Measurements from ENCODE around the gene GPATCH1.
"Not testable (repeated sequence)": the region's sequence is repeated elsewhere in the genome, so short reads cannot be mapped to it uniquely, and the experiment has no call there.

Gene GPATCH1, protein sequence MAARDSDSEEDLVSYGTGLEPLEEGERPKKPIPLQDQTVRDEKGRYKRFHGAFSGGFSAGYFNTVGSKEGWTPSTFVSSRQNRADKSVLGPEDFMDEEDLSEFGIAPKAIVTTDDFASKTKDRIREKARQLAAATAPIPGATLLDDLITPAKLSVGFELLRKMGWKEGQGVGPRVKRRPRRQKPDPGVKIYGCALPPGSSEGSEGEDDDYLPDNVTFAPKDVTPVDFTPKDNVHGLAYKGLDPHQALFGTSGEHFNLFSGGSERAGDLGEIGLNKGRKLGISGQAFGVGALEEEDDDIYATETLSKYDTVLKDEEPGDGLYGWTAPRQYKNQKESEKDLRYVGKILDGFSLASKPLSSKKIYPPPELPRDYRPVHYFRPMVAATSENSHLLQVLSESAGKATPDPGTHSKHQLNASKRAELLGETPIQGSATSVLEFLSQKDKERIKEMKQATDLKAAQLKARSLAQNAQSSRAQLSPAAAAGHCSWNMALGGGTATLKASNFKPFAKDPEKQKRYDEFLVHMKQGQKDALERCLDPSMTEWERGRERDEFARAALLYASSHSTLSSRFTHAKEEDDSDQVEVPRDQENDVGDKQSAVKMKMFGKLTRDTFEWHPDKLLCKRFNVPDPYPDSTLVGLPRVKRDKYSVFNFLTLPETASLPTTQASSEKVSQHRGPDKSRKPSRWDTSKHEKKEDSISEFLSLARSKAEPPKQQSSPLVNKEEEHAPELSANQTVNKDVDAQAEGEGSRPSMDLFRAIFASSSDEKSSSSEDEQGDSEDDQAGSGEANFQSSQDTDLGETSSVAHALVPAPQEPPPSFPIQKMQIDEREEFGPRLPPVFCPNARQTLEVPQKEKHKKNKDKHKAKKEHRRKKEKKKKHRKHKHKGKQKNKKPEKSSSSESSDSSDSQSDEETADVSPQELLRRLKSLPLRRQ

DNA sequence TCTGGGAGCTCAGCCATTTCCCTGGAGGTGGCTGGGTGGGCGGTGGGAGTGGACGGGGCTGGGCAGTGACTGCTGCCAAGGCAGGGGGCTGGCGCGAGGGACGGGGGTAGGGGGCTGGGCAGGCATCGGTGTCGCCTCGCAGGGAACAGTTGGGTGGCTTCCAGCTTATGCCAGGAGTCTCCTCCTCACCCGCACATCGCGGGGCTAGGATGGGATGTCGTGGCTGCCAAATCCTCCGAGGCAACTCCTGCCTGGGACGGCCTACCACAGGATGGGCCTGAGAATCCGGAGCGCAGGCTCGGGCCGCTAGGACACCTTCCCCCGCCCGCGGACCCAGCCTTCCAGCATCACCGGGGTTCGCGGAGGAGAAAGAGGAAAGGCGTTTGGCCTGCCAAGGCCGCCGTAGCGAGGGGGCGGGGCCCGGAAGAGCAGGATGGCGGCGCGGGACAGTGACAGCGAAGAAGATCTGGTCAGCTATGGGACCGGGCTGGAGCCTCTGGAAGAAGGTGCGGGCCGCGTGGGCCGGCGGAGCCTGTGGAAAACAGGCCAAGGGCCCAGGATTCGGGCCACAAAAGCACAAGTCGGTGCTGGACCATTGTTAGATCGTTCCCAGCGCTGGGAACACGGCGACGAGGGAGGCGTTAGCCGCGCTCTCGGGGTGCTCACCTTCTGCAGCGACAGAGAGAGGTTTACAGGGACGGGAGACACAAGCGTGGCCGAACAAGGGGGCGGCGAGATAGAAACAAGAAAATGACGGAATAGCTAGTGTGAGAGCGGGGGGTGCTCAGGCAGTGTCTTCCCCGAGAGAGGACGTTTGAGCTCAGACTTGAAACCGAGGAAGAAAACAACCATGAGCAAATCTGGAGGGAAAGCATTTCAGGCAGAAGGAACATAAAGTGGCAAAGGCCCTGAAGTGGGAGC lies at the start of gene GPATCH1:
GPATCH1 (plus strand) TSS at position 421 of the 921 bp plus-strand sequence; CDS start at position 434, 13 bp downstream.
- DNase-seq (ENCODE audit: low read depth): peak; percentile 68

GRCh38 chr19:33032218-33032781 lies 48.7 kb upstream of the GPATCH1 start:
- no peak for DNase-seq (ENCODE audit: low read depth)

DNA sequence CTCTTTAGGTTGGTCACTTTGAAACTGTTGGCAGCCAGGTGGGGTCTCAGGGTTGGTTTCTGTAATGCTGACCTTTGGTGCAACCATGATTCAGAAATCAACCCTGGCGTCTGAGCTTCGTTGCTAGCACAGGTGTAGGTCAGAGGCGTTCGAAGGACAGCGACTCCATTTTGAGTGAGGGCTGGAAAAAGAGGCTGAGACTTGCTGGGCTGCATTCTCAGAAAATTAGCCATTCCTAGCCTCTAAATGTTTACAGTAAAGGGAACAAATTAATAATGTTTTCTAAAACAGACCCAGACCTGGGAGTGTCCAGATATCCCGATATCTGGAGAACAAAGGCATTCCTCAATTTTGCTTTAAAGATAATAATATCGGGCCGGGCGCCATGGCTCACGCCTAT lies 45.5 kb upstream of the GPATCH1 start:
- DNase-seq (ENCODE audit: low read depth): no peak

DNA sequence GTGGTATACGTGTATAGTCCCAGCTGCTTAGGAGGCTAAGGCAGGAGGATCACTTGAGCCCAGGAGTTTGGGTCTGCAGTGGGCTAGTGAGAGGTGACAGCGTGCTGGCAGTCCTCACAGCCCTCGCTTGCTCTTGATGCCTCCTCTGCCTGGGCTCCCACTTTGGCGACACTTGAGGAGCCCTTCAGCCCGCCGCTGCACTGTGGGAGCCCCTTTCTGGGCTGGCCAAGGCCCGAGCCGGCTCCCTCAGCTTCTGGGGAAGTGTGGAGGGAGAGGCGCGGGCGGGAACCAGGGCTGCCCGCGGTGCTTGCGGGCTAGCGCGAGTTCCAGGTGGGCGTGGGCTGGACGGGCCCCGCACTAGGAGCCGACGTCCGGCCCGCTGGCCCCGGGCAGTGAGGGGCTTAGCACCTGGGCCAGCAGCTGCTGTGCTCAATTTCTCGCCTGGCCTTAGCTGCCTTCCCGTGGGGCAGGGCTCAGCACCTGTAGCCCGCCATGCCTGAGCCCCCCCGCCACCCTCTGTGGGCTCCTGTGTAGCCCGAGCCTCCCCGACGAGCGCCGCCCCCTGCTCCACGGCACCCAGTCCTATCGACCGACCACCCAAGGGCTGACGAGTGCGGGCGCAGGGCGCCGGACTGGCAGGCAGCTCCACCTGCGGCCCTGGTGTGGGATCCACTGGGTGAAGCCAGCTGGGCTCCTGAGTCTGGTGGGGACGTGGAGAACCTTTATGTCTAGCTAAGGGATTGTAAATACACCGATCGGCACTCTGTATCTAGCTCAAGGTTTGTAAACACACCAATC lies 44.4 kb upstream of the GPATCH1 start:
- not testable (repeated sequence) for DNase-seq (ENCODE audit: low read depth)

DNA sequence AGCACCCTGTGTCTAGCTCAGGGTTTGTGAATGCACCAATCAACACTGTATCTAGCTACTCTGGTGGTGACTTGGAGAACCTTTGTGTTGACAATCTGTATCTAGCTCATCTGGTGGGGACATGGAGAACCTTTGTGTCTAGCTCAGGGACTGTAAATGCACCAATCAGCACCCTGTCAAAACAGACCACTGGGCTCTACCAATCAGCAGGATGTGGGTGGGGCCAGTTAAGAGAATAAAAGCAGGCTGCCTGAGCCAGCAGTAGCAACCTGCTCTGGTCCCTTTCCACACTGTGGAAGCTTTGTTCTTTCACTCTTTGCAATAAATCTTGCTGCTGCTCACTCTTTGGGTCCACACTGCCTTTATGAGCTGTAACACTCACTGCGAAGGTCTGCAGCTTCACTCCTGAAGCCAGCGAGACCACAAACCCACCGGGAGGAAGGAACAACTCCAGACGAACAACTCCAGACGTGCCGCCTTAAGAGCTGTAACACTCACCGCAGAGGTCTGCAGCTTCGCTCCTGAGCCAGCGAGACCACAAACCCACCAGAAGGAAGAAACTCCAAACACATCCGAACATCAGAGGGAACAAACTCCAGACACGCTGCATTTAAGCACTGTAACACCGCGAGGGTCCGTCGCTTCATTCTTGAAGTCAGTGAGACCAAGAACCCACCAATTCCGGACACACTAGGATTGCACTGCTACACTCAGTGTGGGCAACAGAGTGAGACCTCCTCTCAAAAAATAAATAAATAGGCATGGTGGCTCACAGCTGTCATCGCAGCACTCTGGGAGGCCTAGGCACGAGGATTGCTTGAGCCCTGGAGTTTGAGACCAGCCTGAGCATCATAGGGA lies 43.6 kb upstream of the GPATCH1 start:
- not testable (repeated sequence) for DNase-seq (ENCODE audit: low read depth)

GRCh38 chr19:33039108-33039599 lies 41.8 kb upstream of the GPATCH1 start:
- DNase-seq (ENCODE audit: low read depth): no peak

DNA sequence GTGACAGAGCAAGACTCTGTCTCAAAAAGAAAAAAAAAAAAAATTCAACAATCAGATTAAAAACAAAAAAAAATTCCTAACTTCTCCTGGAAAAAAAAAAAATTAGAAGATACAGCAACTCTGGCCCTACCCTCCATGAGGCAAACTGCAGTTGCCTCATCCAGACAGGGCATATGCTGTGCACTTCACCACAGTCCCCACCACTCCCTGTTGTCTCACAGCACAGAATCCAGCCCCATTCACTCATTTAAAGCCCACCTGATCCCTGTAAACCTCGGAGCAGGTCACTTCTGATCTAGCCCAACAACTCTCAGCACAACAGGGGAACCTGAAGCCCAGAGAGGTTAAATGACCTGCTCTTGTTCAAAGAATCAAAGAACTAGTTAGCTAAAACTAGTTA lies 41.2 kb upstream of the GPATCH1 start:
- no peak for DNase-seq (ENCODE audit: low read depth)

DNA sequence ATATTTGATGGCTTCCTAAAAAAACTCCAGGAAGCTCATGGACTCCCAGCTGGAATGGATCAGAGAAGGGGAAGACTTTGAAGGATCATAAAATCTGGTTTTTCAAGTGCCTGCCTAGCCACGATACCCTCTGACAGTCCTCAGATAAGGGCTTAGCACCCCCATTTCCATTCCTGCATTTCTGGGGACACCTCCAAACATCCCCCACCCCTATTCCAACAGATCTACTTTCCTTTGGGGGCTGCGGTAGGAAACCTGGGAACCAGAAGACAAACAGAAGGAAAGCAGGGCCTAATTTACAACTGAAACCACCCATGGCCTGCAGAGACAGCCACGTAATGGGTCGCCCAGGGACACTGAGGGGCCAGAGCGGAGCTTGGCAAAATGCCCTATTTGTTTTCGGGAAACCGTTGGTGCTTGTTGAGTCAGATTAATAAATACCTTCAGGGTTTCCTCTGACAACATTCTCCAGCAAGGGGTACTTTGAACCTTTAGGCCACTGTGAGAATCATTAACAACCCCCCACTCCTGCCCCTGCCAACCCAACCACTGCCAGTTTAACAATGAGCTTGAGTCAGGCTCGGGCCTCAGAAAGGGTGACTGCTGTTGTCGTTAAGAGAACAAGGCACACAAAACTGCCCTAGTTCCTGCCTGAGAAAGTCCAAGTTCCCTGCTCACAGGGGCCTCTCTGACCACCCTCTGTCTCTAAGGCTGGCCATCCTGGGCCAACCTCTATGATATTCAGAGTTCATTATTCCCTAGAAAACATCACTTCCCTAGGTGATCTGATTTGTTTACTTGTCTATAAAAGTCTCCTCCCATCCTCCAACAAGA lies 39.8 kb upstream of the GPATCH1 start:
- no peak for DNase-seq (ENCODE audit: low read depth)

GRCh38 chr19:33041828-33042160 lies 39.2 kb upstream of the GPATCH1 start:
- not testable (repeated sequence) for DNase-seq (ENCODE audit: low read depth)

DNA sequence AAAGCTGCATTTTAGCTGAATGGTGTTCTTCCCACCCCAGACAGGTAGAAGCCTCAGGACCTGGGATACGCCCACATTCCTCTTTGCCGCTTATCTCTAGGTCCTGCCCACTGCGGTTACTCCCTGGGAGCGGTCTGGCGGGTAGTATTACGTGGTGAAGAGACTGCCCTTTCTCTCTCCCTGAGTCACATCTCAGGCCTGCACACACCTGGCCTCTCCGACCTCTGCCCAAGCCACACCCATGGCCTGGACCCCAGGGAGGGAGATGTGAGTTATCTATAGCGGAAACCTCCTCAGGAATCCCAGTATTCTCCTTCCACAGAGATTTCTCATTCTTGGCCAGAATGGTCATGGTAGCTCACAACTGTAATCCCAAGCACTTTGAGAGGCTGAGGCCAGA lies 33.6 kb upstream of the GPATCH1 start:
- no peak for DNase-seq (ENCODE audit: low read depth)

- no peak for DNase-seq (ENCODE audit: low read depth)
Measured at GRCh38 chr19:33048806-33049676, 31.9 kb upstream of the GPATCH1 start.

- no peak for DNase-seq (ENCODE audit: low read depth)
Measured at GRCh38 chr19:33050110-33050509, 30.9 kb upstream of the GPATCH1 start.

DNA sequence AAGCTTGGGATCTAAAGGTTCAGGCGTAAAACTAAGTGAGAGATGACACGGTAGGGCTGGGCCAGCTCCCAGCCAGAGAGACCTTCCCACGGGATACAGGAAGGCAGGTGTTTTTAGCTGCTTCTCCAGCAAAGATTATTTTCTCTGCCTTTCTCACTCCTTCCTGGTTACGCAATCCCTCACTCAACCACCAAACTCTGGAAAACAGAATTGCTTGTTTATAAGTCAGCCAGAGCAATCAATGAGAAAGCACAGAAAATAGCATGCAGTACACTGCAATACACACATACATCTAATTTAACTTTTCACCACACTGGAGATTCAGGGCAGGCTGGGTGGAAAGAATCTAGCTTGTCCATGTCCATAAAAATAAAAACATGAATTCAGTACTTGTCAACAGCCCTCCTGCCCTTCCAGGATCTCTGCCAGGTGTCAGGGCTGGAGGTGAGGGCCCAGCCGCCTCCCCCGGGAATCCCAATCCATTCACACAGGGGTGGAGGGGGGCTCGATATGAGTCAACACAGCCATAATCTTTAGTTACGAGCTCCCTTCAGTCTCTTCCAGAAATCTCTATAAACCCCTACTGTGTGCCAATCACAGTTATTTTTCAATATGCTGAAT lies 28.5 kb upstream of the GPATCH1 start:
- DNase-seq (ENCODE audit: low read depth): no peak

DNA sequence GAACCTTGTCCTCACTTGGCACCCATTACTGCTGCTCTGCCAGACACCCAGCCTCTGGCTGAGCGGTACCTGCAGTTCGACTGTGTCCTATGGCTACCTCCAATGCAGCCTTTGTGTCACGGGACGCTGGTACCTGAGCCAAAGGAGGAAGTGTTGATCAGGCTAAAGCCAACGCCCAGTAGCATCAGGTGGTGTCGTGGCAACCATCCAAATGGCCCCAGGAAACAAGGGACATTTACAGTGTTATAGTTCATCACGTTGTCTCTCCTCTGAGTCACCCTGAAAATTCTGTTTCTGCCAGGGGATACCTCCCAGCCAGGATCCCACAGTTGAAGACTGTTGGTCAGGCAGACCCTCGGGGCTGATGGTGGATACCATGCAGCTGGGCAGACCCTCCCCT lies 26.4 kb upstream of the GPATCH1 start:
- DNase-seq (ENCODE audit: low read depth): no peak

- no peak for DNase-seq (ENCODE audit: low read depth)
Measured at GRCh38 chr19:33055718-33056117, 25.3 kb upstream of the GPATCH1 start.

GRCh38 chr19:33060586-33060985 lies 20.4 kb upstream of the GPATCH1 start:
- DNase-seq (ENCODE audit: low read depth): no peak

GRCh38 chr19:33062902-33063301 lies 18.1 kb upstream of the GPATCH1 start:
- no peak for DNase-seq (ENCODE audit: low read depth)

Measured in stromal cell of bone marrow (primary cell).